H1 (cell line): ENCODE results near the gene EPHA6. TPM values are rescaled to one million over a fixed set of nuclear protein-coding genes. Genes with fewer than 3 reads are reported as not detected.

Source experiments
- CHD7 ChIP-seq: fragments of 300-600 bp; sonication (generic); IDR thresholded peaks from 2 replicates; pipeline ENCODE4 v1.7.1; 2012; ENCODE audit warnings: low read length, moderate library complexity, mild to moderate bottlenecking, inconsistent platforms; ENCODE audit not compliant: insufficient replicate concordance
- HDAC6 ChIP-seq: IDR thresholded peaks from one replicate; pipeline ENCODE4 v1.7.1; 2012; ENCODE audit warnings: low read depth, mild to moderate bottlenecking, inconsistent platforms, low read length, moderate library complexity
- polyA plus RNA-seq, 7 experiments: library from polyadenylated mRNA; depleted of rRNA in 3 of 7; stranded (reverse) in 5 of 7; unstranded in 2 of 7; fragments of >200 nt in 5 of 7; fragments of 200-250 nt in 2 of 7; gene quantifications; 1 replicate in 5 of 7; 2 replicates in 1 of 7; 4 replicates in 1 of 7; pipeline versions ENCODE4 v1.2.1 to v1.2.3, GENCODE V29; 2011 to 2013; ENCODE audit warnings: missing spikeins in 2 of 7, mixed read lengths in 2 of 7
- total RNA-seq: library from RNA; stranded (reverse); fragmentation: NEBNext Ultra II Directional; extraction: Animal tissue kit (Norgen Biotek cat#: 25700); gene quantifications from 2 replicates; pipeline ENCODE4 v1.2.1, GENCODE V29; 2021

The EPHA6 gene
- total and polyA plus RNA-seq, 2 of the 8 experiments (the other 6 are each of a cell fraction or from before 2014, with no cell fraction given): 0.83 to 3.2 TPM

GRCh38 chr3:96900566-96900965 is 86.2 kb downstream of the EPHA6 start (continued):
- TF ChIP-seq CHD7 (no peak), HDAC6 (no peak)
